CD4-positive, alpha-beta T cell treated with Interleukin-17A for 4 hours (primary cell): ENCODE data around the gene CFB.

Experiments used
- DNase-seq: peaks from one replicate; pipeline ENCODE4 v3.0.0-alpha.2; 2020; ENCODE audit warnings: mixed read lengths

Gene CFB

GRCh38 chr6:31949926-31950548, 4.1 kb downstream of the CFB start:
- DNase-seq, result no peak

GRCh38 chr6:31952140-31952805, 6.4 kb downstream of the CFB start:
- DNase-seq, result peak; percentile 60

GRCh38 chr6:31952890-31953289, 7.0 kb downstream of the CFB start:
- no peak for DNase-seq

- DNase-seq, result no peak
Observed at GRCh38 chr6:31954511-31954910, 8.6 kb downstream of the CFB start.

GRCh38 chr6:31956796-31957195, 10.9 kb downstream of the CFB start:
- no peak for DNase-seq

GRCh38 chr6:31958412-31958740, 12.5 kb downstream of the CFB start:
- no peak for DNase-seq

DNA sequence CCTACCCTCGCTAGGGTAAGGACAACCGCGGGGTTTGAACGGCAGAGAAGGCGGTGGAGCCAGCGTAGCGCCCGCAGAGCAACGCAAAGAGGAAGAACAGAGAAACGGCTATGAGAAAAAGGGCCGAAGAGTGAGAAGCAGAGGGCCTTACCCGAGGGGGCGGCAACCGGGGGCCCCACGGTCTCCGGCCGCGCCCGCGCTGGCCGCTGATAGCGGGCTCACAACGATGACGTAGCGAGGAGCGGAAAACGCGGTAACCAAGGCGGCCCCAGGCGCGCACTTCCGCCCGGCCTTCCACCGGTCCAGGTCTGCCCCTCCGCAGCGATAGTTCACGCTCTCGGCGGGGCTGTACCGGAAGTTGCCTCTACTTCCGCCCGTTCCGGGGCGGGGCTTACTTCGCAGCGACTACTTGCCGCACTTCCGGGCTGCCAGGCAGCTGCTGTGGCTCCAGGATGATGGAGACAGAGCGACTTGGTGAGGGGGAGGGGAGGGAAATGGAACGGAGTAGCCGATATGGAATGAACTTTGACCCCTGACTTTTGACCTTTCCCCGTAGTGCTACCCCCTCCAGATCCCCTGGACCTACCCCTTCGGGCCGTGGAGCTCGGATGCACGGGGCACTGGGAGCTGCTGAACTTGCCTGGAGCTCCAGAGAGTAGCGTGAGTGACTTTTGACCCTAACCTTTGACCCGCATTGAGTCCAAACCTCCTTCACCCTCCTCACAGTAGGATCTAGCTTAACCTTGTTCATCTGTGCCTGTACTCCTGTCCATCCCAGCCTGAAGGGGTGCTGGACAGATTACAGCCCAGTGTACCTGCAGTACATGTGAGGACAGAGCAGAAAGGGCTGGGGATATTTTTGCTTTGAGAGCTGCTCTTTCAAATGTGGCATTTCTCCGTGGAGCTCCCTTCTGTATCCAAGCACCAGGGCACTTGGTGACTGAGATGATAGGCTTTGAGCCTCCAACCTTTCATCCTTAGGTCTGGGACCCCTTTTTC, 13.1 kb downstream of the CFB start, which contains the start of the genes NELFE and SKIC2:
NELFE (minus strand) TSS at position 231 of the 999 bp plus-strand sequence. CDS start 525 bp downstream, outside the sequence.
SKIC2 (plus strand) TSS at position 435 of the 999 bp plus-strand sequence; CDS start at position 453, 18 bp downstream.
- DNase-seq, result peak; percentile 98

- DNase-seq, result no peak
Observed at GRCh38 chr6:31961616-31962015, 15.7 kb downstream of the CFB start.

DNA sequence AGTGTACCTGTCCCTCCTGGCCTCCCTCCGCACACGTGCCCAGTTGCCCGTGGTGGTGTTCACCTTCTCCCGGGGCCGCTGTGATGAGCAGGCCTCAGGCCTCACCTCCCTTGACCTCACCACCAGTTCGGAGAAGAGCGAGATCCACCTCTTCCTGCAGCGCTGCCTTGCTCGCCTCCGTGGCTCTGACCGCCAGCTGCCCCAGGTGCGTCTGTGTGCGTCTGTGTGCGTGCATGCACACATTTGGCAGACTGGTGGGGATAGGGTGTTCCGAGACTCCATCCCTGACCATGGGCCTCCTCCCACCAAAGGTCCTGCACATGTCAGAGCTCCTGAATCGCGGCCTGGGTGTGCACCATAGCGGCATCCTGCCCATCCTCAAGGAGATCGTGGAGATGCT, 18.0 kb downstream of the CFB start:
- no peak for DNase-seq

DNA sequence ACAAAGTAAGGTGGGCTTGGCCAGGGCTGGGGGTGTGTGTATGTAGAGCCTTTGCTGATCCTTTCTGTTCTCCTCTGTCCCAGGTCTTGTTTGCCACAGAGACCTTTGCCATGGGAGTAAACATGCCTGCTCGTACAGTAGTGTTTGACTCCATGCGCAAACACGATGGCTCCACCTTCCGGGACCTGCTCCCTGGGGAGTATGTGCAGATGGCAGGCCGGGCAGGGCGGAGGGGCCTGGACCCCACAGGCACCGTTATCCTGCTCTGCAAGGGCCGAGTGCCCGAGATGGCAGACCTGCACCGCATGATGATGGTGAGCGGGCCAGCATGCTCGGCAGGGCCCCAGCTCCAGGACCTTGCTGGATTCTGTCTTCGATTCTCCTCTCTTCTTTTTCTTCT, 19.8 kb downstream of the CFB start:
- DNase-seq, result no peak

- DNase-seq, result no peak
Observed at GRCh38 chr6:31966506-31966905, 20.6 kb downstream of the CFB start.

DNA sequence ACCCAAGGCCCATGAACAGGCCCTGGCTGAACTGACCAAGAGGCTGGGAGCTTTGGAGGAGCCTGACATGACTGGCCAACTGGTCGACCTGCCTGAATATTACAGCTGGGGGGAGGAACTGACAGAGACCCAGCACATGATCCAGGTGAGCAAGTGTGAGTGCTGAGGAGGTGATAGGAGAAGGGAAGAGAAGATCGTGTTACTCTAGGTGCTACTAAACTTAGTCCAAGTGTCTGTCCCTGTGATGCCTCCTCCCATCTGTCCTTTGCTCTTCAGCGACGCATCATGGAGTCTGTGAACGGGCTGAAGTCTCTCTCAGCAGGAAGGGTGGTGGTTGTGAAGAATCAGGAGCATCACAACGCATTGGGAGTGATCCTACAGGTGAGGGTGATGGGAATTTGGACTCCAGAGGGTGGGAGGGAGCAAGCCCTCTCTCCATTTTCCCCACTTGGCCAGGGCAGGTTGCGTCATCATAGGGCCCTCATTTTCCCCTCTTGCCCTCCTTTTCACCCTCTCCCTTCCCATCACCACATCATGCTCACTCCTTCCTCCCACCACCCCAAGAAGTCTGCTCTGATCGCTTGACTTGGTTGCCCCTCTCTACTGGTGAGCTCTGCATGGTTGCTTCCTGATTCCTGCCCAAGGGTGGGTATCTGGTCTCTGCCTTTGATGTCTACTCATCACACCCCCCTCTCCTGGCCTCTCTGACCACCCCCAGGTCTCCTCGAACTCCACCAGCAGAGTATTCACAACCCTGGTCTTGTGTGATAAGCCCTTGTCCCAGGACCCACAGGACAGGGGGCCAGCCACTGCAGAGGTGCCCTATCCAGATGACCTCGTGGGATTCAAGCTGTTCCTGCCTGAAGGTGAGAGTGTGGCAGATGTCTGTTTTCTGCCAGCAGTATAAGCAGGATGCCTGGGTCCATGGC, 21.4 kb downstream of the CFB start:
- DNase-seq, result no peak

DNA sequence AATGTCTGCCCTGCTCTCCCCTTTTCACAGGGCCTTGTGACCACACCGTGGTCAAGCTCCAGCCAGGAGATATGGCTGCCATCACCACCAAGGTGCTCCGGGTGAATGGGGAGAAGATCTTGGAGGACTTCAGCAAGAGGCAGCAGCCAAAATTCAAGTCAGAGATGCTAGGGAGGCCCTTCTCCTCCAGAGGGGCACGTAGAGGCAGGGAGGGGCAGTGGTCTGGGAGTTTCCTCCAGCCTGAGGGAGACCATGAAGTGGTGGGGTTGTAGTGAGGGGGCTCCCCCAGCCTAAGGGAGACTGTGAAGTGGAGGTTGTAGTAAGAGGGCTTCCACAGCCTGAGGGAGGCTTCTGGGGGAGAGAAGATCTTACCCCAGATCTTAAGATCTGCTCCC, 22.0 kb downstream of the CFB start:
- no peak for DNase-seq

DNA sequence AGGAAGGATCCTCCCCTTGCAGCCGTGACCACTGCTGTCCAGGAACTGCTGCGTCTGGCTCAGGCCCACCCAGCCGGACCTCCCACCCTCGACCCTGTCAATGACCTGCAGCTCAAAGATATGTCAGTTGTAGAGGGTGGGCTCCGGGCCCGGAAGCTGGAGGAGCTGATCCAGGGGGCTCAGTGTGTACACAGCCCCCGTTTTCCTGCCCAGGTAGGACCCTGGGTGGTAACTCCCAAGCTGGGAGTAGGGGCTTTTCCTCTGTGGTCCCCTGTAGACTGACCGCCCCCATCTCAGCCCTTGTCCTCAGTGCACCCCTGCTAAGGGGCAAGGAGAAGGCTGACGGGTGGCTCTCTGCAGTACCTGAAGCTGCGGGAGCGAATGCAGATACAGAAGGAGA, 22.4 kb downstream of the CFB start:
- DNase-seq, result no peak

DNA sequence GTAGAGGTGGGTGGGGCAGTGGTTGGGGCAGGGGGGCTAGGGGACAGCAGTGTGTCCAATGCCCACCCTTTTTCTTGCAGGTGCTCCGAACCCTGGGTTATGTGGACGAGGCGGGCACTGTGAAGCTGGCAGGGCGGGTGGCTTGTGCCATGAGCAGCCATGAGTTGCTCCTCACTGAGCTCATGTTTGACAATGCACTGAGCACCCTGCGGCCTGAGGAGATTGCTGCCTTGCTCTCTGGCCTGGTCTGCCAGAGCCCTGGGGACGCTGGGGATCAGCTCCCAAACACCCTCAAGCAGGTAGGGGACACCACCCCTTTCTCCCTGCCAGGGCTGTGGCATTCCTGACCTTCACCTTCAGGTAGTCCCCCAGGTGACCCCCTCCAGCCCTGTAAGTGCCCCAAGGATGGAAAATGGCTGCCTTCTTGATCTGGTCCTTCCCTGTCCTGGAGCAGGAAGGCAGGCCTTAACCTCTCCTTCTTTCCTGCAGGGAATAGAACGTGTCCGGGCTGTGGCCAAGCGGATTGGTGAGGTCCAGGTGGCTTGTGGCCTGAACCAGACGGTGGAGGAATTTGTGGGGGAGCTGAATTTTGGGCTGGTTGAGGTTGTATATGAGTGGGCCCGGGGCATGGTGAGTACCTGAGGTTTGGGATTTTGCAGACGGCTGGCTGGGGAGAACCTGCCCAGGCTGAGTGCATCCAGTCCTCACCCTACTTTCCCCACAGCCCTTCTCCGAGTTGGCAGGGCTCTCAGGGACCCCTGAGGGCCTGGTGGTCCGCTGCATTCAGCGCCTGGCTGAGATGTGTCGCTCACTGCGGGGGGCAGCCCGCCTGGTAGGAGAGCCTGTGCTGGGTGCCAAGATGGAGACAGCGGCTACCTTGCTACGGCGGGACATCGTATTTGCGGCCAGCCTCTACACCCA, 23.2 kb downstream of the CFB start:
- DNase-seq, result no peak

GRCh38 chr6:31969712-31970603, 24.1 kb downstream of the CFB start:
- no peak for DNase-seq

DNA sequence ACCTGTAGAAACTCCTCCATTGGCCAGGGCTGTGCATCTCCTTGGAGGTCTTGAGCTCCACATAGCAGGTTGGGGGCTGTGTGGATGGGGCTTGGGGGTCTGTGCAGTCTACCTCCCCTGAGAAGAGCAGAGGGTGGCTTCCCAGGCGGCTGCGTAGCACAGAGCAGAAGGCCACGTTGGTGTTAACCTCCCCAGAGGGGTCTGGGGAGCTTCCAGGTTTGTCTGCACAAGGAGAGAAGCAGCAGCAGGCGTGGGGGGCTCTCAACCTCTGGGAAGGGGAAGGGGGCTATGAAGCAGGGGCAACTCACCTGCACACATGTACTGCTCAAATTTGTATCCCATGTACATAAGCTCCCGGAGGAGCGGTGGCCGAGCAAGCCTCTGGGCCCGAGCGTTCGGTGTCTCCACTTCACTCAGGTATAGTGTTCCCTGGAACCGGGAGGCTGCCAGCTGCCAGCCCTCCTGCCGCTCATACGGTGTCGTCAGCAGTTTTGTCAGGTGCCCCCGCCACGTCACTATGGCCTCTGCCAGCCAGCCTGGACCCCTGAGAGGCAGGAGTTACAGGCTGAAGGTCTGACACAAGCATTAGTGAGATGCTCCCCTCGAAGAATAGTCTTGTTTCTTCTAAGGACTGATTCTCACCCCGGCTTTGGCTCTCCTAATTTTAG, 24.8 kb downstream of the CFB start:
- DNase-seq, result no peak

DNA sequence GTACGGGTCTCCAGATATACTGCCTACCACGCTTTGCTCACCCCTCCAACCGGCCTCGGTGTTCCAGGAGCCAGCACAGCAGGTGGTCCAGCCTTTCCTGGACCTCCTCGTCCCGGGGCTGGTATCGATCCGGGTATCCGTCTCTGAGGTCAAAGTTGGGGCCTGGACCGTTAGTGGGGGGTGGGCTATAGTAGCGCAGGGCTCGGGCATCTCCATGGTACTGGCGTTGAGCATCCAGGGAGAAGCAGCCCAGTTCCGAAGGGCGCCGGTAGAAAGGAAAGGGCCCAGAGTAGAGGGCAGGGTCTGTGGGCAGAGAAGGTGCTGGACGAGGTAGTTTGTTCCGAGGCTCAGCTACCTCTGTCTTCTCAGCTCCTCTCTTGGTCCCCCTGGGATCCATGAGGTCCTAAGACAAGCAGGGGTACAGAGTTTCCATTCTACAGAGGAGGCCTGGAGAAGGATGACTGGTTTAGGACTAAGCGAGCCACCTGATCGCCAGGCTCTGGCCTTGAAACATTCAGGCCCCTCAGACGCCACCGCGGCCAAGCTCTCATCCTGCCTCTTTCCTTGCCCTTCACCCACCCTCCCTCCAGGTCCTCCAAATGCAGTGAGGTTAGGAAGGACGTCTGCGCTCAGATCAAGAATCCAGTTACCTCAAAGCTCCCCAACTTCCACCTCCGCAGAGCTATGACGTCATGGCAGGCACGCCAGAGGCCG, 25.5 kb downstream of the CFB start:
- DNase-seq, result no peak
